Panc1 (cell line): ENCODE measurements around the gene DOCK8. TPM values are rescaled to one million over a fixed set of nuclear protein-coding genes. Genes with fewer than 3 reads are reported as not detected.
"Not testable (repeated sequence)": the region's sequence is repeated elsewhere in the genome, so short reads cannot be mapped to it uniquely, and the experiment has no call there.

Experiments
- ATAC-seq: fragments of 200-7000 bp; cut with Tn5 transposase; 2 replicates; pipeline ENCODE4 v1.9.1; 2020; ENCODE audit warnings: mild to moderate bottlenecking, moderate library complexity
- BruUV-seq: library from RNA; stranded (reverse); fragments of 400-500 nt; replicated peaks from 2 replicates; lab custom pipeline; 2021; lab: Mats Ljungman, UMichigan
- CTCF ChIA-PET: fragments of 300-600 bp; sonication (Branson Sonifier 250); formaldehyde crosslinking; loops from one replicate; lab custom pipeline; 2022; ENCODE audit warnings: antibody characterized with exemption; lab: Charles Lee
- POLR2A ChIA-PET: fragments of 300-600 bp; sonication (Branson Sonifier 250); formaldehyde crosslinking; loops from one replicate; lab custom pipeline; 2022; ENCODE audit warnings: antibody characterized with exemption; lab: Charles Lee
- DNase-seq: peaks from one replicate; pipeline ENCODE4 v3.0.0-alpha.2; 2010; ENCODE audit warnings: low read depth, low spot score
- H3K27ac ChIP-seq: 2 replicates; pipeline ENCODE4 v1.5.1; 2011; ENCODE audit warnings: mild to moderate bottlenecking, low read length, inconsistent platforms
- H3K27me3 ChIP-seq: fragments of 200-500 bp; sonication (Bioruptor generic); 2 replicates; pipeline ENCODE4 v1.6.0; 2014; ENCODE audit warnings: low read length, inconsistent platforms; ENCODE audit not compliant: control insufficient read depth, insufficient read depth
- H3K36me3 ChIP-seq: fragments of 200-500 bp; sonication (Bioruptor generic); 2 replicates; pipeline ENCODE4 v1.5.1; 2014; ENCODE audit warnings: inconsistent platforms, mild to moderate bottlenecking, low read length, moderate library complexity; ENCODE audit not compliant: control insufficient read depth, insufficient read depth
- H3K4me1 ChIP-seq: 2 replicates; pipeline ENCODE4 v1.5.1; 2011; ENCODE audit warnings: inconsistent platforms, mild to moderate bottlenecking, low read length, moderate library complexity; ENCODE audit not compliant: control insufficient read depth, insufficient read depth
- H3K4me3 ChIP-seq, 2 experiments: 2 replicates each; pipeline ENCODE4 v1.5.1; 2011 to 2012; ENCODE audit warnings: low read depth in 2 of 2, low read length in 2 of 2, mild to moderate bottlenecking in 2 of 2, inconsistent platforms in 1 of 2, moderate library complexity in 1 of 2
- H3K9me3 ChIP-seq: fragments of 200-500 bp; sonication (Bioruptor generic); 2 replicates; pipeline ENCODE4 v1.5.1; 2014; ENCODE audit warnings: low read depth, mild to moderate bottlenecking, inconsistent platforms, low read length, moderate library complexity; ENCODE audit not compliant: control insufficient read depth, insufficient read depth
- CTCF ChIP-seq: fragments of 450-650 bp; IDR thresholded peaks from 2 replicates; pipeline ENCODE4 v1.5.1; 2017; ENCODE audit warnings: mild to moderate bottlenecking
- POLR2AphosphoS5 ChIP-seq: IDR thresholded peaks from 2 replicates; pipeline ENCODE4 v1.6.1; 2012; ENCODE audit warnings: mild to moderate bottlenecking, low read depth, low read length, moderate library complexity
- REST ChIP-seq, 2 experiments: IDR thresholded peaks; 2 replicates each; pipeline ENCODE4 v1.6.1; 2011 to 2012; ENCODE audit warnings: low read depth in 2 of 2, control low read depth in 1 of 2, low read length in 1 of 2, mild to moderate bottlenecking in 1 of 2, moderate library complexity in 1 of 2; ENCODE audit not compliant: insufficient read depth in 1 of 2
- SIN3A ChIP-seq: IDR thresholded peaks from 2 replicates; pipeline ENCODE4 v1.6.1; 2012; ENCODE audit warnings: low read depth, mild to moderate bottlenecking, low read length, moderate library complexity, borderline replicate concordance; ENCODE audit not compliant: insufficient read depth
- TCF7L2 ChIP-seq: IDR thresholded peaks from 2 replicates; pipeline ENCODE4 v1.6.1; 2011; ENCODE audit warnings: mild to moderate bottlenecking, low read depth, low read length, inconsistent platforms
- in situ Hi-C: cut with HindIII; loops from 2 replicates; pipeline ENCODE4 v1.10.0; 2016; ENCODE audit warnings: low sequenced_read_pairs, low pct_unique_long_range_greater_than_20kb
- intact Hi-C: fragments of 100-400 bp; cut with micrococcal nuclease; formaldehyde crosslinking; loops from one replicate; pipeline ENCODE4 v1.10.0; 2022; ENCODE audit not compliant: unreplicated experiment
- total RNA-seq: library from RNA; stranded (reverse); gene quantifications from one replicate; pipeline ENCODE4 v1.2.1, GENCODE V29; 2021; ENCODE audit not compliant: unreplicated experiment

DOCK8 gene
- total RNA-seq, 1 experiment from 2014 or later: 1.4 TPM

GRCh38 chr9:199601-200000, 15.1 kb upstream of the DOCK8 start:
- H3K27me3 ChIP-seq, POLR2A ChIA-PET, H3K4me3 ChIP-seq, BruUV-seq, H3K9me3 ChIP-seq, intact Hi-C loops, DNase-seq, H3K36me3 ChIP-seq, ATAC-seq, H3K27ac ChIP-seq, H3K4me1 ChIP-seq, in situ Hi-C loops, CTCF ChIA-PET: not testable (repeated sequence)

- Histone ChIP-seq H3K27me3 (no peaks in the 10 kb centered on the region), H3K4me3 (no peak overlapping the region), H3K4me1 (no peaks in the 10 kb centered on the region), H3K9me3 (no peaks in the 10 kb centered on the region), H3K27ac (no peak overlapping the region), H3K36me3 (no peaks in the 10 kb centered on the region)
- DNase-seq: no peak
- POLR2A ChIA-PET: no interaction called here
- TF ChIP-seq POLR2AphosphoS5 (no peak), REST (IDR thresholded peaks at IDR 0.05; ENCODE audit: insufficient read depth in 1 of 2, low read depth in 2 of 2, low read length in 1 of 2) (no peak), SIN3A (no peak), TCF7L2 (no peak), CTCF (no peak)
- CTCF ChIA-PET: no interaction called here
- in situ Hi-C loops (no loop called here), intact Hi-C loops (no loop called here)
- no TSS peak for BruUV-seq
- ATAC-seq: no peak
Observed at GRCh38 chr9:206481-206880, 8.2 kb upstream of the DOCK8 start.

- DNase-seq (no peak), ATAC-seq (no peak)
- Histone ChIP-seq H3K27me3 (no peaks in the 10 kb centered on the region; the same call in 1 of the 2 replicates), H3K4me1 (no peaks in the 10 kb centered on the region), H3K36me3 (no peaks in the 10 kb centered on the region), H3K4me3 (no peak overlapping the region), H3K9me3 (no peaks in the 10 kb centered on the region), H3K27ac (no peak overlapping the region)
- no TSS peak for BruUV-seq
- TF ChIP-seq REST (IDR thresholded peaks at IDR 0.05; ENCODE audit: insufficient read depth in 1 of 2, low read depth in 2 of 2, low read length in 1 of 2) (no peak), SIN3A (no peak), POLR2AphosphoS5 (no peak), CTCF (no peak), TCF7L2 (no peak)
- in situ Hi-C loops (no loop called here), intact Hi-C loops (no loop called here)
- ChIA-PET POLR2A (no interaction called here), CTCF (no interaction called here)
Observed at GRCh38 chr9:209143-209758, 5.4 kb upstream of the DOCK8 start.
